HG03558 (cell line): Measurements from ENCODE around the gene EFNA5.

Experiments
- ATAC-seq: cut with Tn5 transposase; IDR thresholded peaks from one replicate; pipeline ENCODE4 v1.9.1; 2021; ENCODE audit warnings: moderate number of reproducible peaks; ENCODE audit not compliant: unreplicated experiment; ENCODE audit errors: extremely low read depth

The EFNA5 gene

GRCh38 chr5:107670932-107671741, at the start of gene EFNA5:
Gene EFNA5, minus strand, starts transcription at chr5:107670937.
- ATAC-seq: no peak

DNA sequence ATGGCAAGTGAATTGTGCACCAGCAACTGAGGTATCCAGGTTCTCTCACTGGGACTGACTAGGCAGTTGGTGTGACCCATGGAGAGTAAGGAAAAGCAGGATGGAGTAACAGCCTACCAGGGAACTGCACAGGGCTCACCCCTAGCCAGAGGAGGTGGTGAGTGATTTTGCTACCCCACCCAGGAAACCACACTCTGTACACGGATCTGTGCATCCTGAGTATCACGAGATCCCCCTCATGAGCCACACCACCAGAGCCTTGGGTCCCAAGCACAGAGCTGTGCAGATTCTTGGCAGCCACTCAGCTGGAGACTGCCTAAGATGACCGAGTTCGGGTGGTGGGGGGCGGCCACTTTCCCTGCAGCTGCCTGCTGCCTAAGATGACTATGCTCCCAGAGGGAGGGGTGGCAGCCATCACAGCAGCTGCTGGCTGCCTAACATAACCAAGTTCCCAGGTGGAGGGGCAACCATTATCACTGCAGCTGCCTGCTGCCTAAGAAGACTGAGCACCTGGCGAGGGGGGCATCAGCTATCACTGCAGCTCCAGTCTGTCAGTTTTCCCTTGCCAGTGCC, 48.4 kb upstream of the EFNA5 start:
- ATAC-seq: no peak

GRCh38 chr5:107717816-107718215, 47.1 kb upstream of the EFNA5 start:
- no peak for ATAC-seq

DNA sequence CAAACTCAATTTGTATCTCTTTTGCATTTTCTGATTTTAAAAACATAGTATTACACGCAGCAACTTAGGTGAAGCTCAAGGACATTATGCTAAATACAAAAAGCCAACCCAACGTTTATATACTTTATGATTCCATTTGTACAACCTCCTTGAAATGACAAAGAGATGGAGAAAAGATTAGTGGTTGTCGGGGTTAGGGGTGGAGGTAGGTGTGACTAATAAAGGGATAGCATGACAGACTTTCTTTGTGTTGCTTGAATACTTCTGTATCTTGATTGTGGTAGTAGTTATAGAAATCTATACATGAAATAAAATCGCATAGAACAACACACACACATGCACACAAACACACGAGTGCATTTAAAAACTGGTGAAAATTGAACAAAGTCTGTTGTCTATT, 42.5 kb upstream of the EFNA5 start:
- ATAC-seq: no peak

GRCh38 chr5:107712359-107712870, 41.7 kb upstream of the EFNA5 start:
- ATAC-seq: no peak

GRCh38 chr5:107705402-107706014, 34.8 kb upstream of the EFNA5 start:
- ATAC-seq: no peak

- no peak for ATAC-seq
Observed at GRCh38 chr5:107704681-107705401, 34.1 kb upstream of the EFNA5 start.

GRCh38 chr5:107700481-107700880, 29.7 kb upstream of the EFNA5 start:
- ATAC-seq: no peak

- ATAC-seq: no peak
Observed at GRCh38 chr5:107699425-107699824, 28.7 kb upstream of the EFNA5 start.

- ATAC-seq: no peak
Observed at GRCh38 chr5:107698286-107698685, 27.5 kb upstream of the EFNA5 start.

GRCh38 chr5:107696498-107696897, 25.8 kb upstream of the EFNA5 start:
- no peak for ATAC-seq

DNA sequence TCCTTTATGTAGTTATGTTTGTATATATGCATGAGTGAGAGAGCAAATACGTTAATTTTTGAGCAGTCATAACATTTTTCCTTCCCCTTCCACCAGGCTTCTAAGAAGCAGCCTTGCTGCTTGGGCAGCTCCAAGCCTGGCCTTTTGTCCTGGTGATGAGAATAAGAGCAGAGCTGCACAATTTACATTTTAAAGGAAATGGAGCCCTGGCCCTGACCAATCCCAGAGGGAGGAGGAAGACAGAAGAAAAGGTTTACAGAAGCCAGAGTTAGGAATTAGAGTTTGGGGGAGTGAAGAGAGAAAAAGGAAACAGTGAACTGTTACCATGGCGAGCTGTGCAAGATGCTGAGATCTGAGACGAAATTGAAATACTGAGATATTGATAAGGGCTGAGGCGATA, 25.3 kb upstream of the EFNA5 start:
- no peak for ATAC-seq

- no peak for ATAC-seq
Observed at GRCh38 chr5:107687937-107688336, 17.2 kb upstream of the EFNA5 start.

GRCh38 chr5:107687404-107687803, 16.7 kb upstream of the EFNA5 start:
- ATAC-seq: no peak

DNA sequence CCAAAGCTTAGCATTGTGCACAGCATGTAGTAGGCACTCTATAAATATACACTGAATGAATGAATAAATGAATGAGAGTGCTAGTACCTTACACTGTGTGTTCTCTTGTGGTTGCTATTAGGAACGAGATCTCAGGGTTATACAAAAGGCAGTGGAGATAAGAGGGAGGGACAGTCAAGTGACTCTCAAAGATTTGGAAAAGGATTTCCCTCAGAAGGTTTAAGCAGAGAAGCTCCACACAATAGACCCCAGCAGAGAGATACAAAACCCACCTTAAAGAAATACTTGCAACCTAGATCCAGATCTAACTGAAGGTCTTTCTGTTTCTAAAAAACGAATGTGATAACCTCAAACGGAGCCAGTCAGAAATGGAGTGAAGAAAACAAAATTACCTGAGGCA, 11.8 kb upstream of the EFNA5 start:
- ATAC-seq: no peak

- no peak for ATAC-seq
Observed at GRCh38 chr5:107680799-107681198, 10.1 kb upstream of the EFNA5 start.

GRCh38 chr5:107680099-107680498, 9.4 kb upstream of the EFNA5 start:
- no peak for ATAC-seq

GRCh38 chr5:107676702-107677101, 6.0 kb upstream of the EFNA5 start:
- no peak for ATAC-seq

GRCh38 chr5:107675201-107675600, 4.5 kb upstream of the EFNA5 start:
- no peak for ATAC-seq

DNA sequence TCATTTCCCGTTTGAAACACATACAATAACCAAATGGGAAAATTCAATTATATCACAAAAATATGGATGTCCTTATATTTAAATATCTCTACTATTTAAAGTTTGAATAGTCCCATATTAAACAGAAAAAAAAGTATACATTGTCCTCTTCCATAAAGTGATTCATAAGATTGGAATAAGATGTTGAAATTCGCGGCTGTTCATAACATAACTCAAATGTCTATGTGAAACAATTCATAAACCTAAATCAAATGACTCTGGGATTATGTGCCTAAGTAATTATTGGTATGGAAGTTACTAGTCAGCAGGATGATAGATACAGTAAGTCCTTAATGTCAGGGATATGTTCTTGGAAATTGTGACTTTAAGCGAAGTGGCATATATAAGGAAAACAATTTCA, 3.9 kb upstream of the EFNA5 start:
- no peak for ATAC-seq
